GM12801 (cell line): ENCODE measurements around the gene POFUT2.

ENCODE experiments used
- CTCF ChIP-seq: IDR thresholded peaks from one replicate; pipeline ENCODE4 v1.5.1; 2011; ENCODE audit warnings: control low read depth; ENCODE audit not compliant: insufficient read length; ENCODE audit errors: extremely low read depth

Gene POFUT2

GRCh38 chr21:45310459-45310858, 22.8 kb upstream of the POFUT2 start:
- no peak for TF ChIP-seq CTCF

DNA sequence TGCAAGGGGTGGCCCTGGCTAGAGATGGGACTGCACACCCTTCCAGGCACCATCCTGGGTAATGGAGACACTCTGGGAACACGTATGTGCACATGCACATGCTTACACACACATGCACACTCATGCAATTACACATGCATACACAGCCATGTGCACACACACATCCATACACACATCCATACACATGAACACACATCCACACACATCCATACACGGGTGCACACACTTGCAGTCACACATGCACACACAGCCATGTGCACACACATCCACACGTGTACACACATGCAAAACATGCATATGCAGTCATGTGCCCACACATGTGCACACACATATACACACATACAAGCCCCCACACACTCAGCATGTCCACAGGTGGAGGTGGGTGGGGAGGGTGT, 22.3 kb upstream of the POFUT2 start:
- no peak for TF ChIP-seq CTCF

DNA sequence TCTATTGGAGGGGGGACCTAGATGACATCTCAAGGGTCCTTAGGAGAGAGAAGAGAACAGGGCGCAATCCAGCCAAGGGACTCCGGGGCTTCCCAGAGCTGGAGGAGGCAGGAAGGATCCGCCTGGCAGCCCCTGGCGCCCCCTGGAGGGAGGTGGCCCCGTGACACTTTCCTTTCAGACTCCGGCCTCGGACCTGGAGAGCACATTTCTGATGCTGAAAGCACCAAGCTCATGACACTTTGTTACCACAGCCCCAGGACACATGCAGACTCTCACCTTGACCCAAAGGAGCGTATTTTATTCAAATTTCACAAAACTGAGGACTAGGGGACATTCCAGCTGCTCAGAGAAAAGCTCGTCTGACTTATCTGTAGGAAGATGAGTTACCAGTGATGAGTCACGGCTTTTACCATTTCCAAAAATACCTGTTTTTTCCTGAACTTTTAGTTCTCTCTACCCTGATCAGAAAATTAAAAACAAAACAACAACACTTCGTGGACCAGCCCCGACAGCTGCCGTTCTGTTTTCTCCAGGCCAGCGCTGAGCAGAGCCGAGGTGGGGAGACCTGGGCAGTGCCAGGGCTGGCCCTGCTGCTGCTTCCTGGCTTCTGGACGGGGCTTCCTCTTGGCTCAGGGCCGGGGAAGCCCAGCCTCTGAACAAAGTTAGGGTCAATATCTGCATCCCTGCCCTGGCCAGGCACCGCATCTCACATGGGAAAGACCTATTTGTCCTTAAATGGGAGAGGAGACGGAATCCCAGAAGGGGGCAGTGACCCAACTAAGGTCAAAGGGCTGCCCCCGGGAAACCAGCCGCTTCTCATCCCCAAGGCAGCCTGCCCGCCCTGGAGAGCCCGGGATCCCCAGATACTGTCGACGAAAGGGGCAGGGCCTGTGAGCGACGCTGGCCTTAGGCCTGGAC, 21.6 kb upstream of the POFUT2 start:
- no peak for TF ChIP-seq CTCF

DNA sequence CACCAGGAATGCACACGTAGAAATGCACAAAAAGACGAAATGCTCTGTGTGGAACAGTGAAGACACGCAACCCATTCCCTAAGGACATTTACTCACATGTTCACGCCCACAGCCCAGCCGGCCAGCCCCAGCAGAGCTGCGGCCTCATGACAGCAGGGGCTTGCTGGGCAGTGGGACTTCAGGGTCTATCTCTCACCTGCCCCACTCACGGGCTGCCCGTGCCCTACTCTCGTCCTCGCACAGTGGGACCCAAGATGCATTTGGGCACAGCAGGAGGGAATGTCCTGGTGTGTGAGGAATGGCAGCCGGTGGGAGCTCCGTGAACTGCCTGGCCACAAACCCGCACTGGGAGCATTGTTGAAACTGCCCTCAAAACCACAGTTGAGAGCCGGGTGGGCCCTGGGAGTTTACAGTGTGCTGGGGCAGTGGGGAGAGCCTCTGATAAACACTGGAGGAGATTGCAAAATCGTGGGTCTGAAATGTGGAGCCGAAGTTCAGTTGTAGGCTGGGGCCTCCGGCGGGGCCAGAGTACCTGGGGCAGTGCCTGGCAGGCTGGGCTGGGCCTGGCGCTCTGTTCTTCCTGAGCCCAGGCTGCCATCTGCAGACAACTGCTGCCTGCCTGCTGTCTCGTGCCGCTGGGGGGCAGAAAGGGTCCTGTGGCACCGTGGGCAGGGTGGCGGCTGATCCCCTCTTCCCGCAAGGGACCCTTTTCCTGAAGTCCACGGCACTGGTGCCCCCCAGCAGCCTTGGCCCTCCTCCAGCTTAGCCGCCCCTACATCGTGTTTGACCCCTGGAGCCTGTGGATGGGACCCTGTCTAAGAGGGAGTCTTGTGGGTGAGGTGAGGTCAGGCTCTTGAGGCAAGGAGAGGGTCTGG, 20.7 kb upstream of the POFUT2 start:
- TF ChIP-seq CTCF, result no peak

- TF ChIP-seq CTCF, result no peak
These were observed 19.3 kb upstream of the POFUT2 start for GRCh38 chr21:45306832-45307571.

DNA sequence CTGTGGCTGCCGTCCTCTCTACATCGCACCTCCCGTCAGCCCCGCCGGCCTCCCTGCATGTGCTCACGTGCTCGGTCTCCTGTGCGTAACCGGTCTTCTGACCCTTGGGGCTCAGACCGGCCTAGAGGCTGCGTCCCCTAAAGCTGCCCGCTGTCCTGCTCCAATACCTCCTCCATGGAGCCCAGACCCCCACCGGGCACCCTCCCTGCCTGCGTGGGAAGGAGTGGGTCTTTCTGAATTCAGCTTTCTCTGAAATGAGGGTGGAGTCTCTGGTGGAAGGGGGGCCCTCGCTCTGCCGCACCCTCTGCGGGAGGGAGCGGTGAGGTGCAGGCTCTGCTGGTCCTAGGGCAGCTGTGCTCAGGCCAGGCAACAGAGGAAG, 18.7 kb upstream of the POFUT2 start:
- no peak for TF ChIP-seq CTCF

DNA sequence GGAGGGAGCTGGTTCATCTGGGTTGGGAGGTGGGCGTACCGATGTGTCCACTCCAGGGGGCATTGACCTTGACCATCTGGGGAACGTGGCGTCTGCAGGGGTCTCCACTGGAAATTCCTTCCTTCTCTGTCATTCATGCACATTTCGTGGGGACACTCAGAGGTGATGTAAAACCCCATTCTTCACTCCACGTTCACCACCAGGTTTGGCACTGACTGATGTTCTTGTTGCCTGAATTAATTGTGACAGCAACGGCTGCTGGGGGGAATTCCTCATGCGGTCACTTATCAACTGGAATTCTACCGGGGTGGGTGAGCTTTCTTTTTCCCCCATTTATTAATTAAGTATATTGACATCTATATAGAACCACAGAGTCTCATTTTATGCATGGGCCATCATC, 18.1 kb upstream of the POFUT2 start:
- TF ChIP-seq CTCF, result no peak
